ENCODE results near the gene BMPR1A.
"Not testable (repeated sequence)": the region's sequence is repeated elsewhere in the genome, so short reads cannot be mapped to it uniquely, and the experiment has no call there.

Gene BMPR1A

GRCh38 chr10:86888585-86889381, 132.4 kb downstream of the BMPR1A start:
- DNase-seq (ENCODE audit: low spot score) = no peak

DNA sequence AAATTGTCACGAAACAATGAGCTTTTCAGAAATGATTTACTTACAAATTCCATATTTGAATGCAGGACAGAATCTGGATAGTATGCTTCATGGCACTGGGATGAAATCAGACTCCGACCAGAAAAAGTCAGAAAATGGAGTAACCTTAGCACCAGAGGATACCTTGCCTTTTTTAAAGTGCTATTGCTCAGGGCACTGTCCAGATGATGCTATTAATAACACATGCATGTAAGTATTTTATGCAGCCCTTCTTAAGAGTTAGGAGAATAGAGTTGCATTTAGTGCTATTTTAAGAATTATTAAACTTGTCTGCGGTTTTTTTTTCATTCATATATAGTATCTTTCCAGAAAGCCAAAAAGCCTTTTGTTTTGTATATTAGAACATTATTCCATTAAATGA, 133.6 kb downstream of the BMPR1A start:
- no peak for DNase-seq (ENCODE audit: low spot score)

- DNase-seq (ENCODE audit: low spot score) = no peak
These were observed 142.1 kb downstream of the BMPR1A start for GRCh38 chr10:86898511-86898910.

GRCh38 chr10:86899132-86899531, 142.7 kb downstream of the BMPR1A start:
- peak; percentile 20 for DNase-seq (ENCODE audit: low spot score)

DNA sequence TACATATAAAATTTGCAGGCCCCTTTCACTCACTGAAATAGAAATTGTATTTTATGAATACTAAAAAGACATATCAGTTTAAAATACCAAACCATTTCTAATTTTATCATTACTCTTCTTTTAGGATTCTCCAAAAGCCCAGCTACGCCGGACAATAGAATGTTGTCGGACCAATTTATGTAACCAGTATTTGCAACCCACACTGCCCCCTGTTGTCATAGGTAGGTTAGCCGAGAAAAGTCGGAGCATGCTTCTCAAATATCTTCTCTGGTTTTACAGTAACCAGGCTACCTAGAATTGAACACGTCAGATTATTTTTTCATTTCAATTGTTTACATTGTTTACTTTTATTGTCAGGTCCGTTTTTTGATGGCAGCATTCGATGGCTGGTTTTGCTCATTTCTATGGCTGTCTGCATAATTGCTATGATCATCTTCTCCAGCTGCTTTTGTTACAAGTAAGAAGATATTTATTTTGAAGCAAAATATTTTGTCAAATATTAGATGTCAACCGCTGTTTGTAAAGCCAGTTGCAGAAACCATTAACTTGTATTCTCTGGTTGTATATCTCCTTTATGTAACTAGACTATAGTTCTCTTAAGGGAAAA, 143.4 kb downstream of the BMPR1A start:
- DNase-seq (ENCODE audit: low spot score) = peak; percentile 60

DNA sequence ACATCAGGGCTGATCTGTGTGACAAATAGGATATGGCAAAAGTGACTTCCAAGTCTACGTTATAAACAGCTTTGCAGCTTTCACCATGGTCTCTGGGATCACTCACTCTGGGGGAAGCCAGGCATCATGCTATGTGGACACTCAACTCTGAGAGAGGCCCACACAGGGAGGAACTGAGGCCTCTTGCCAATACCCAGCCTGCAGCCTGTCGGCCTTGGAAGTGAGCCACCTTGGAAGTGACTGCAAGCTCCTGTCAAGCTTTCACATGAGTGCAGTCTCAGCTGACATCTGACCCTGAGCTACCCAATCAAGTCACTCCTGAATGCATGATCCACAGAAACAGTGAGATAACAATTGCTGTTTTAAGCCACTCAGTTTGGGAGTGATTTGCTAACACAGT, 144.5 kb downstream of the BMPR1A start:
- DNase-seq (ENCODE audit: low spot score) = no peak

- no peak for DNase-seq (ENCODE audit: low spot score)
These were observed 148.2 kb downstream of the BMPR1A start for GRCh38 chr10:86904600-86904999.

GRCh38 chr10:86905429-86905828, 149.0 kb downstream of the BMPR1A start:
- DNase-seq (ENCODE audit: low spot score) = no peak

DNA sequence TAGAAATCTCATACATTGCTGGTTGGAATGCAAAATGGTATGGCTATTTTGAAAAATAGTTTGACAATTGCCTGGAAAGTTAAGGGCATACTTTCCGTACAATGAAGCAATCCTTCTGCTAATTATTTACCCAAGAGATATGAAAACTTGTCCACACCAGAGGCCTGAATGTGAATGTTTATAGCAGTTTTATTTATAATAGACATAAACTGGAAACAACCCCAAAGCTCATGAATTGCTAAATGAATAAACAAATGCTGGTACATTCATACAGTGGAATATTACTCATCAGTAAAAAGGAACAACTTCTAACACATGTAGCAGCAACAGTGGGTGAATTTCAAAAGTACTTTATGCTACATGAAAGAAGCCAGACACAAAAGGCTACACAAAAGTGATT, 158.3 kb downstream of the BMPR1A start:
- no peak for DNase-seq (ENCODE audit: low spot score)

DNA sequence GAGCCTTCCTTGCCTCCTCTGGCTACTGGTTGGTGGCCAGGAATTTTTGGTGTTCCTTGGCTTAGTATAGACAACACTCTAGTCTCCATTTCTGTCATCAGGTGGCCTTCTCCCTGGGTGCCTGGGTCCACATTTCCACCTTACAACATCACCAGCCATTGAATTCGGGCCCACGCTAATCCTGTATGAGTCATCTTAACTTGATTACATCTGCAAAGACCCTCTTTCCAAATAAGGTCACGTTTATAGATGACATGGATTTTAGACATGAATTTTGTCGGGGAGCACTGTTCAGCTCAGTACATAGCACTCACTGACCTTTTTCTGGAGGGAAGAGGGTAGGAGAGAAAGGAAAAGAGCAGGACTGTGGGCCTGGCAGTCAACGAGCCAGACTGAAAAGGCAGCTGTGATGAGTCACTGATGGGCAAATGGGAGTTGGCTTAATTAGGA, 161.6 kb downstream of the BMPR1A start:
- DNase-seq (ENCODE audit: low spot score) = no peak

GRCh38 chr10:86922553-86922961, 166.1 kb downstream of the BMPR1A start:
- no peak for DNase-seq (ENCODE audit: low spot score)

DNA sequence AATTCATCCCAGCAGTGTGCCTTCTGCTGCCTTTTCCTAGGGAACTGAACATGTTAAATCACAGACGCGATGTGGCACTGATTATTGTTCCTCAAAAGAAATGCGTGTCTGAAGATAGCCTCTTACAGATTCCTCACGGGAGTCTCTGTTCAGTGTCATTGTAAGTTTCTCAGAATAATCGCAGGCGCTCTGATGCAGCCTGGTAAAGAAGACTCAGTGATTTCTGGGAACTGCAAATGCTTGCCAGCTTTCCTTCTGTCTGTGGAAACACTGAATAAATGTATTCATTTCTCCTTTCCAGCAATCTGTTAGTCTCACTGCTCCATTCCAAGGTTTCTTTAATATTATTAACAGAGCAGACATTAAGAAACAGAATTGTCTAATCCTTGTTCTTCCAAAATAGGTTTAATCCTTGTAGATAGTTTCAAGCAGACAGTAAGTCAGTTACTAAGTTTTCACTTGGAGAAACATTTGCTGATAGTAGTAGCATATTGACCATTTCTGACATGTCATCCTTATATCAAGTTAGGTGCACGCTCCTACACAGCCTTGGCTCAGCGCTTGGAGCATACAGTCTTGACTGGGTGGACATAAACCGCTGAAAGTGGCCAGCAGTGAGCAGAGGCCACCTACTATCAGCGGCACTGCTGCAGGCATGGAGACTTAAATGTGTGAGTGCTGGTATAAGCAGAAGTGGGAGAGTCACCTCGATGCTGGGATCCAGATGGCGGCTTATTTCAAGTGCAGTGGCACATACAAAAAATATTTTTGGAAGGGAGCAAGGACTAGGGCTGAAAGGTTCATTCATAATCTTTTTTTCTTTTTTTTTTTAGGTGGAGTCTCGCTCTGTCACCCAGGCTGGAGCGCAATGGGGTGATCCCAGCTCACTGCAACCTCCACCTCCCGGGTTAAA, 173.3 kb downstream of the BMPR1A start:
- DNase-seq (ENCODE audit: low spot score) = no peak

DNA sequence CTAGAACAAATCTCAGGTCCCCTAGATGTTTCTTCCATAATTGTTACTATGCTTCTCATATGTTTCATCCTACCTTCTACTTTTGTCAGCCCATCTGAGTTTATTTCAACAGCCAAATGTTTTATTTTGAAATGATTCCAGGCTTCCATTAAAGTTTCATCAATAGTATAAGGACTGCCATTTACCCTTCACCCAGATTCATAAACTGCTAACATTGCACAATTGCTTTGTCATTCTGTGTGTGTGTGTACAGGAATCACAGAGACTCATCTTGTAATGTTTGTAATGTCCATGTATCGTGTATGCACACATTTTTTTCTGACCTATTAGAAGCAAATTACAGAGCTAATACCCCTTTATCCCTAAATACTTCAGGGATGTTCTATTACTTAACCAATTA, 175.5 kb downstream of the BMPR1A start:
- DNase-seq (ENCODE audit: low spot score) = no peak

GRCh38 chr10:86932674-86933073, 176.3 kb downstream of the BMPR1A start:
- no peak for DNase-seq (ENCODE audit: low spot score)

DNA sequence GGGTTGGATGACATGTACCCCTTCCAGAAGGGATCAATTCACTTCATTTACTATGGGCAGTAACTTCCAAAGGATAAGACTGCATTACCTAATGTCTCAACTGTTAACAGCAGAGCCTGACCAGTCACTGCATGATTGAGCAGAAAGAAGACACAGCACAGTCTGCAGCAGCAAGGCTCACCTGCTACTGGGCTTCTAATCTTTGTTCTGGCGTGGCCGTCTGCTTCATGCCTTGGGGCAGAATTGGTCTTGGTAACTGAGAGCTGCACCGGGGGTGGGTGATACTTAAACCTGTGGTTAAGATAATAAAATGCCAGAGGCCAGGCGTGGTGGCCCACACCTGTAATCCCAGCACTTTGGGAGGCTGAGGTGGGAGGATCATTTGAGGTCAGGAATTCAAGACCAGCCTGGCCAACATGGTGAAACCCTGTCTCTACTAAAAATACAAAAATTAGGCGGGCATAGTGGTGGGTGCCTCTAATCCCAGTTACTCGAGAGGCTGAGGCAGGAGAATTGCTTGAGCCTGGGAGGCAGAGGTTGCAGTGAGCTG, 177.8 kb downstream of the BMPR1A start:
- DNase-seq (ENCODE audit: low spot score) = not testable (repeated sequence)

GRCh38 chr10:86936661-86937501, 180.5 kb downstream of the BMPR1A start:
- DNase-seq (ENCODE audit: low spot score) = no peak

DNA sequence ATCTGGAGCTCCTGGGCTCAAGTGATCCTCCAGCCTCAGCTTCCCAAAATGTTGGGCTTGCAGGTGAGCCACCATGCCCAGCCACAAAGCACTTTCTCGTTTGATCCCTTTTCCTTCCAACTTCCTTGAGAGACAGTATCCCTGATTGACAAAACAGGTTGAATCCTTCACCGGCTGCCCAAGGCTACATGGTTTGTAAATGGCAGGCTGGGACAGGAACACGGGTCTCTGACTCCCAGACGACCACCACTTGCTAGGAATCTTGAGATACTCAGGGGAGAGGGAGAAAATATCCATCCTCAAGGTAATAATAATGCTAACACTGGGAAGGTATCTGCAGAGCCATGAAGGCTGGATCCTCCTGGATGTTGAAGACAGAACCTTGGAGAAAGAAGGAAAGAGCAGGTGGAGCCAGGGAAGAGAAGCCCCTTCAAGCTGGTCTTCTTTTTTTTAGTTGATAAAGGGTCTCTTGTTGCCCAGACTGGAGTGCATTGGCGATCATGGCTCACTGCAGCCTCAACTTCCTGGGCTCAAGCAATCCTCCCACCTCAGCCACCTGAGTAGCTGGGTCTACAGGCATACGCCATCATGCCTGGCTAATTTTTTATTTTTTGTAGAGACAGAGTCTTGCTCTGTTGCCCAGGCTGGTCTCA, 181.2 kb downstream of the BMPR1A start:
- no peak for DNase-seq (ENCODE audit: low spot score)

GRCh38 chr10:86938260-86938659, 181.8 kb downstream of the BMPR1A start:
- DNase-seq (ENCODE audit: low spot score) = no peak

- not testable (repeated sequence) for DNase-seq (ENCODE audit: low spot score)
These were observed 183.7 kb downstream of the BMPR1A start for GRCh38 chr10:86940076-86940475.

- DNase-seq (ENCODE audit: low spot score) = no peak
These were observed 184.3 kb downstream of the BMPR1A start for GRCh38 chr10:86940677-86941076.

- DNase-seq (ENCODE audit: low spot score) = no peak
These were observed 185.0 kb downstream of the BMPR1A start for GRCh38 chr10:86941426-86941825.

Measured in iPS-NIHi11 (cell line).